HCT116 (cell line): ENCODE measurements around the gene PGLYRP4. TPM values are rescaled to one million over a fixed set of nuclear protein-coding genes. Genes with fewer than 3 reads are reported as not detected.

ENCODE experiments used
- ATAC-seq: fragments of 200-7000 bp; cut with Tn5 transposase; 2 replicates; pipeline ENCODE4 v1.9.1; 2020; ENCODE audit warnings: mild to moderate bottlenecking, moderate library complexity
- BruUV-seq: library from RNA; stranded (reverse); fragments of 400-500 nt; replicated peaks from 2 replicates; lab custom pipeline; 2021; lab: Mats Ljungman, UMichigan
- CTCF ChIA-PET: fragments of 300-600 bp; sonication (Branson Sonifier 250); formaldehyde crosslinking; loops from one replicate; lab custom pipeline; 2021; ENCODE audit warnings: antibody characterized with exemption; lab: Charles Lee
- POLR2A ChIA-PET: fragments of 300-600, 350-600 bp; sonication (Branson Sonifier 250); formaldehyde crosslinking; loops from one replicate; lab custom pipeline; 2021; ENCODE audit warnings: antibody characterized with exemption; lab: Charles Lee
- RAD21 ChIA-PET, 2 experiments: fragments of 300-600 bp; sonication (Branson Sonifier 250); formaldehyde crosslinking; loops; one replicate each; lab custom pipeline; 2023; ENCODE audit warnings: low total read pairs in 2 of 2; ENCODE audit not compliant: uncharacterized antibody in 2 of 2, unreplicated experiment in 2 of 2, low non-redundant PET in 1 of 2; lab: Charles Lee
- DNase-seq: peaks from one replicate; pipeline ENCODE4 v3.0.0-alpha.2; 2010; ENCODE audit warnings: low read depth, low spot score
- H2AFZ ChIP-seq: fragments of 200-600 bp; shearing (Covaris generic), sonication (generic); 2 replicates; pipeline ENCODE4 v1.6.1; 2017; ENCODE audit warnings: low read depth, mixed run types, mixed read lengths, antibody characterized with exemption, low read length; ENCODE audit not compliant: poor library complexity, severe bottlenecking
- H3K27ac ChIP-seq: 2 replicates; pipeline ENCODE4 v1.5.1; 2012; ENCODE audit warnings: low read depth, low read length
- H3K27me3 ChIP-seq: fragments of 200-600 bp; sonication (generic); 2 replicates; pipeline ENCODE4 v1.6.1; 2016; ENCODE audit warnings: mixed run types, low read length, mixed read lengths; ENCODE audit not compliant: insufficient read depth
- H3K36me3 ChIP-seq, 2 experiments: fragments of 200-500 bp in 1 of 2; fragments of 200-600 bp in 1 of 2; sonication (Bioruptor generic) in 1 of 2; sonication (generic) in 1 of 2; 2 replicates each; pipeline versions ENCODE4 v1.5.1 to v1.6.1; 2014 to 2016; ENCODE audit warnings: low read length in 2 of 2, inconsistent platforms in 1 of 2, mixed read lengths in 1 of 2, mixed run types in 1 of 2; ENCODE audit not compliant: insufficient read depth in 2 of 2, control insufficient read depth in 1 of 2
- H3K4me1 ChIP-seq, 2 experiments: fragments of 200-600 bp in 1 of 2; sonication (generic) in 1 of 2; 2 replicates each; pipeline versions ENCODE4 v1.5.1 to v1.6.1; 2012 to 2017; ENCODE audit warnings: low read length in 2 of 2, inconsistent platforms in 1 of 2, mild to moderate bottlenecking in 1 of 2, mixed read lengths in 1 of 2, mixed run types in 1 of 2, moderate library complexity in 1 of 2; ENCODE audit not compliant: insufficient read depth in 2 of 2, control insufficient read depth in 1 of 2
- H3K4me2 ChIP-seq: fragments of 200-600 bp; sonication (generic); 2 replicates; pipeline ENCODE4 v1.6.1; 2017; ENCODE audit warnings: mixed run types, low read length, mixed read lengths
- H3K4me3 ChIP-seq, 2 experiments: fragments of 200-600 bp in 1 of 2; sonication (generic) in 1 of 2; replicated peaks in 1 of 2; 2 replicates each; pipeline ENCODE4 v1.5.1; 2011 to 2016; ENCODE audit warnings: low read length in 2 of 2, control low read depth in 1 of 2, low read depth in 1 of 2, mild to moderate bottlenecking in 1 of 2, mixed read lengths in 1 of 2, mixed run types in 1 of 2
- H3K79me2 ChIP-seq: fragments of 200-600 bp; sonication (generic); 2 replicates; pipeline ENCODE4 v1.6.1; 2017; ENCODE audit warnings: mild to moderate bottlenecking, mixed run types, low read length, moderate library complexity, mixed read lengths; ENCODE audit not compliant: insufficient read depth
- H3K9ac ChIP-seq: fragments of 200-600 bp; sonication (generic); 2 replicates; pipeline ENCODE4 v1.6.1; 2016; ENCODE audit warnings: low read length, mixed read lengths
- H3K9me2 ChIP-seq: fragments of 200-600 bp; sonication (generic), shearing (Covaris generic); 2 replicates; pipeline ENCODE4 v1.6.1; 2017; ENCODE audit warnings: mixed run types, mild to moderate bottlenecking, moderate library complexity; ENCODE audit not compliant: insufficient read depth
- H3K9me3 ChIP-seq, 2 experiments: fragments of 200-500 bp in 1 of 2; fragments of 200-600 bp in 1 of 2; sonication (Bioruptor generic) in 1 of 2; sonication (generic) in 1 of 2; 2 replicates each; pipeline ENCODE4 v1.6.1; 2014 to 2017; ENCODE audit warnings: low read length in 2 of 2, mixed read lengths in 2 of 2, inconsistent platforms in 1 of 2, low read depth in 1 of 2, mild to moderate bottlenecking in 1 of 2, mixed run types in 1 of 2, moderate library complexity in 1 of 2; ENCODE audit not compliant: control insufficient read depth in 1 of 2, insufficient read depth in 1 of 2
- H4K20me1 ChIP-seq: fragments of 200-600 bp; sonication (generic), shearing (Covaris generic); 2 replicates; pipeline ENCODE4 v1.6.1; 2017; ENCODE audit warnings: mixed run types, mild to moderate bottlenecking, moderate library complexity; ENCODE audit not compliant: insufficient read depth
- CBX3 ChIP-seq: IDR thresholded peaks from 2 replicates; pipeline ENCODE4 v1.6.1; 2012; ENCODE audit warnings: low read depth
- CEBPB ChIP-seq: IDR thresholded peaks from 2 replicates; pipeline ENCODE4 v1.6.1; 2012; ENCODE audit warnings: low read depth
- CTCF ChIP-seq, 3 experiments: fragments of 200-600 bp in 1 of 3; sonication (generic) in 1 of 3; IDR thresholded peaks in 2 of 3; conservative IDR thresholded peaks in 1 of 3; 2 replicates each; pipeline ENCODE4 v1.5.1; 2012 to 2017; ENCODE audit warnings: low read depth in 2 of 3, low read length in 2 of 3, antibody characterized with exemption in 1 of 3, borderline replicate concordance in 1 of 3, control low read depth in 1 of 3, mild to moderate bottlenecking in 1 of 3, mixed read lengths in 1 of 3, mixed run types in 1 of 3, moderate library complexity in 1 of 3; ENCODE audit not compliant: insufficient read depth in 1 of 3
- EGR1 ChIP-seq: IDR thresholded peaks from 2 replicates; pipeline ENCODE4 v1.6.1; 2012; ENCODE audit warnings: low read depth
- EZH2 ChIP-seq: fragments of 200-600 bp; sonication (generic); IDR thresholded peaks from 2 replicates; pipeline ENCODE4 v1.6.1; 2017; ENCODE audit warnings: antibody characterized with exemption, mixed run types
- FOSL1 ChIP-seq: IDR thresholded peaks from 2 replicates; pipeline ENCODE4 v1.6.1; 2012; ENCODE audit warnings: low read depth
- POLR2A ChIP-seq: IDR thresholded peaks from 2 replicates; pipeline ENCODE4 v1.7.0; 2011; ENCODE audit warnings: borderline replicate concordance; ENCODE audit not compliant: insufficient read depth, insufficient read length; ENCODE audit errors: extremely low read depth
- POLR2AphosphoS5 ChIP-seq: IDR thresholded peaks from 2 replicates; pipeline ENCODE4 v1.6.1; 2011; ENCODE audit warnings: mild to moderate bottlenecking, low read depth, low read length, moderate library complexity
- REST ChIP-seq: IDR thresholded peaks from 2 replicates; pipeline ENCODE4 v1.6.1; 2012; ENCODE audit warnings: low read depth
- SIN3A ChIP-seq: IDR thresholded peaks from 2 replicates; pipeline ENCODE4 v1.6.1; 2012; ENCODE audit warnings: low read depth
- SP1 ChIP-seq: IDR thresholded peaks from 2 replicates; pipeline ENCODE4 v1.6.1; 2012; ENCODE audit warnings: low read depth
- ZBTB33 ChIP-seq: IDR thresholded peaks from 2 replicates; pipeline ENCODE4 v1.6.1; 2011; ENCODE audit warnings: mild to moderate bottlenecking, low read length, moderate library complexity; ENCODE audit not compliant: insufficient replicate concordance; ENCODE audit errors: extremely low read depth
- ZFX ChIP-seq: fragments of 450-650 bp; IDR thresholded peaks from 2 replicates; pipeline ENCODE4 v1.6.1; 2017
- ZNF274 ChIP-seq: fragments of 200-500 bp; sonication (Bioruptor generic); IDR thresholded peaks from 2 replicates; pipeline ENCODE4 v1.6.1; 2014; ENCODE audit warnings: mild to moderate bottlenecking, low read depth, low read length, inconsistent platforms
- intact Hi-C: fragments of 100-400 bp; cut with micrococcal nuclease; formaldehyde crosslinking; loops from 2 replicates; pipeline ENCODE4 v1.10.0; 2022
- total RNA-seq: library from RNA; stranded (reverse); gene quantifications from one replicate; pipeline ENCODE4 v1.2.1, GENCODE V29; 2021; ENCODE audit not compliant: unreplicated experiment
- TF ChIP-seq, protein P1 (sequence below): IDR thresholded peaks from 2 replicates; pipeline ENCODE4 v1.6.1; 2012

Gene PGLYRP4
- total RNA-seq, 1 experiment from 2014 or later, result not detected

GRCh38 chr1:153307221-153307600 lies 41.4 kb downstream of the PGLYRP4 start:
- no peaks in the 10 kb centered on the region for H4K20me1 ChIP-seq
- BruUV-seq, result no TSS peak
- H3K4me3 ChIP-seq, result no peak overlapping the region
- no peaks in the 10 kb centered on the region for H3K36me3 ChIP-seq
- no peak overlapping the region for H2AFZ ChIP-seq
- POLR2A ChIA-PET, result no interaction called here
- H3K9ac ChIP-seq, result no peak overlapping the region
- no peaks in the 10 kb centered on the region for H3K9me3 ChIP-seq
- TF ChIP-seq, protein P1, sequence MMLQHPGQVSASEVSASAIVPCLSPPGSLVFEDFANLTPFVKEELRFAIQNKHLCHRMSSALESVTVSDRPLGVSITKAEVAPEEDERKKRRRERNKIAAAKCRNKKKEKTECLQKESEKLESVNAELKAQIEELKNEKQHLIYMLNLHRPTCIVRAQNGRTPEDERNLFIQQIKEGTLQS, result no peak
- TF ChIP-seq FOSL1 (no peak), SP1 (no peak), EGR1 (no peak), CTCF (IDR thresholded peaks at IDR 0.05 in 2 of 3, conservative IDR thresholded peaks at IDR 0.05 in 1 of 3; ENCODE audit: borderline replicate concordance in 1 of 3, insufficient read depth in 1 of 3, low read depth in 2 of 3, low read length in 2 of 3) (no peak), POLR2AphosphoS5 (no peak), SIN3A (no peak), POLR2A (no peak), EZH2 (no peak), CEBPB (no peak), REST (no peak), CBX3 (no peak), ZBTB33 (no peak), ZFX (no peak), ZNF274 (no peak)
- ATAC-seq (no peak), DNase-seq (no peak)
- no peaks in the 10 kb centered on the region for H3K4me1 ChIP-seq
- no peak overlapping the region for H3K27ac ChIP-seq
- intact Hi-C loops, result no loop called here
- H3K79me2 ChIP-seq, result no peaks in the 10 kb centered on the region
- H3K27me3 ChIP-seq, result peaks cover 25% of the 10 kb centered on the region
- CTCF ChIA-PET, result no interaction called here
- RAD21 ChIA-PET, result no interaction called here
- H3K9me2 ChIP-seq, result no peaks in the 10 kb centered on the region
- no peak overlapping the region for H3K4me2 ChIP-seq
